ENCODE results near the gene COPA.

The COPA gene

GRCh38 chr1:160264795-160265307 is 78.2 kb downstream of the COPA start:
- DNase-seq (ENCODE audit: low read depth) = no peak

- peak; percentile 98 for DNase-seq (ENCODE audit: low read depth)
These were observed 80.9 kb downstream of the COPA start, which contains the start of gene DCAF8 for GRCh38 chr1:160261893-160262794. Gene DCAF8, minus strand, starts transcription at chr1:160262549. Its CDS starts 18,541 bp downstream, at chr1:160244008.

- DNase-seq (ENCODE audit: low read depth) = peak; percentile 35
These were observed 81.5 kb downstream of the COPA start for GRCh38 chr1:160261556-160261892.

GRCh38 chr1:160260406-160261382 is 82.4 kb downstream of the COPA start:
- DNase-seq (ENCODE audit: low read depth) = no peak

GRCh38 chr1:160258177-160258798 is 84.8 kb downstream of the COPA start:
- no peak for DNase-seq (ENCODE audit: low read depth)

- no peak for DNase-seq (ENCODE audit: low read depth)
These were observed 85.5 kb downstream of the COPA start for GRCh38 chr1:160257411-160258015.

- no peak for DNase-seq (ENCODE audit: low read depth)
These were observed 86.5 kb downstream of the COPA start for GRCh38 chr1:160256396-160257046.

GRCh38 chr1:160255781-160256300 is 87.2 kb downstream of the COPA start:
- DNase-seq (ENCODE audit: low read depth) = no peak

- DNase-seq (ENCODE audit: low read depth) = peak; percentile 18
These were observed 91.1 kb downstream of the COPA start for GRCh38 chr1:160251687-160252526.

- no peak for DNase-seq (ENCODE audit: low read depth)
These were observed 92.0 kb downstream of the COPA start for GRCh38 chr1:160251011-160251410.

GRCh38 chr1:160247053-160247452 is 96.0 kb downstream of the COPA start:
- DNase-seq (ENCODE audit: low read depth) = no peak

- DNase-seq (ENCODE audit: low read depth) = no peak
These were observed 97.6 kb downstream of the COPA start for GRCh38 chr1:160245434-160245833.

- no peak for DNase-seq (ENCODE audit: low read depth)
These were observed 98.8 kb downstream of the COPA start for GRCh38 chr1:160244209-160244608.

GRCh38 chr1:160243767-160244166 is 99.3 kb downstream of the COPA start:
- DNase-seq (ENCODE audit: low read depth) = no peak

- DNase-seq (ENCODE audit: low read depth) = no peak
These were observed 103.3 kb downstream of the COPA start for GRCh38 chr1:160239582-160240299.
